Activated T-helper 1 cell treated with anti-CD3 and anti-CD28 coated beads, Interleukin-12 subunit alpha, Interleukin-12 subunit beta, Interleukin-2, Interleukin-4 antibody, amounts not matched to agents 30 ng/mL and 10 ng/mL and 1 ng/mL, durations not matched to agents 14 hours and 24 hours and 36 hours (primary cell): ENCODE measurements around the gene DEDD. TPM values are rescaled to one million over a fixed set of nuclear protein-coding genes. Genes with fewer than 3 reads are reported as not detected.
A peak's percentile ranks its signal among the peaks of the same experiment; 100 is the strongest.

Experiments
- DNase-seq: peaks from one replicate; pipeline ENCODE4 v3.0.0; 2021; ENCODE audit warnings: low spot score
- H3K27ac Mint-ChIP-seq: one replicate; pipeline ENCODE4 v1.8.0; 2021; ENCODE audit warnings: mild to moderate bottlenecking, mixed read lengths
- H3K27me3 Mint-ChIP-seq: one replicate; pipeline ENCODE4 v1.8.0; 2022; ENCODE audit warnings: mild to moderate bottlenecking, moderate library complexity, mixed read lengths; ENCODE audit not compliant: insufficient read depth
- H3K36me3 Mint-ChIP-seq: one replicate; pipeline ENCODE4 v1.8.0; 2021; ENCODE audit warnings: low read depth, mixed read lengths
- H3K4me1 Mint-ChIP-seq: one replicate; pipeline ENCODE4 v1.8.0; 2021; ENCODE audit warnings: low read depth, mixed read lengths
- H3K4me3 Mint-ChIP-seq: one replicate; pipeline ENCODE4 v1.8.0; 2021; ENCODE audit warnings: mild to moderate bottlenecking, moderate library complexity, mixed read lengths
- H3K9me3 Mint-ChIP-seq: one replicate; pipeline ENCODE4 v1.8.0; 2021; ENCODE audit warnings: mixed read lengths
- intact Hi-C: fragments of 100-400 bp; cut with micrococcal nuclease; formaldehyde crosslinking; loops from one replicate; pipeline ENCODE4 v1.15.1; 2024
- total RNA-seq: library from RNA; stranded (reverse); gene quantifications from 2 replicates; pipeline ENCODE4 v1.2.3, GENCODE V29; 2022

Gene DEDD
- total RNA-seq, 1 donor from 2014 or later: 44.5 TPM

DNA sequence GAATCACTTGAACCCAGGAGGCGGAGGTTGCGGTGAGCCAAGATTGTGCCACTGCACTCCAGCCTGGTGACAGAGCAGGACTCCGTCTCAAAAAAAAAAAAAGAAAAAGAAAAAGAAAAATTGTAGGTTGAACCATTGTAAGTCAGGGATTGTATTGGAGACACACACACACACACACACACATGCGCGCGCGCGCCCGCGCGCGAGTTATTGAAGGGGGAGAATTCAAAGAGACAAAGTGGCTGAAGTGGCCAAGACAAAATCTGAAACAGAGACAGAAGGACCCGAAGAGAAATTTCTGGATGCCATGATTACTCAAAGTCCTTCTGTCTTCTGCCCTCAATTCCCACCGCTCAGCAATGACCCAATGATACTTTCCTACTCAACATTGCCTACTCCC lies 38.0 kb downstream of the DEDD start:
- H3K4me1 Mint-ChIP-seq: peaks cover 71% of the 10 kb centered on the region
- DNase-seq: no peak
- H3K27ac Mint-ChIP-seq: no peak overlapping the region
- H3K9me3 Mint-ChIP-seq: no peaks in the 10 kb centered on the region
- no peak overlapping the region for H3K4me3 Mint-ChIP-seq
- intact Hi-C loops: no loop called here
- H3K27me3 Mint-ChIP-seq: peaks cover 2% of the 10 kb centered on the region
- H3K36me3 Mint-ChIP-seq: peaks cover 6% of the 10 kb centered on the region

DNA sequence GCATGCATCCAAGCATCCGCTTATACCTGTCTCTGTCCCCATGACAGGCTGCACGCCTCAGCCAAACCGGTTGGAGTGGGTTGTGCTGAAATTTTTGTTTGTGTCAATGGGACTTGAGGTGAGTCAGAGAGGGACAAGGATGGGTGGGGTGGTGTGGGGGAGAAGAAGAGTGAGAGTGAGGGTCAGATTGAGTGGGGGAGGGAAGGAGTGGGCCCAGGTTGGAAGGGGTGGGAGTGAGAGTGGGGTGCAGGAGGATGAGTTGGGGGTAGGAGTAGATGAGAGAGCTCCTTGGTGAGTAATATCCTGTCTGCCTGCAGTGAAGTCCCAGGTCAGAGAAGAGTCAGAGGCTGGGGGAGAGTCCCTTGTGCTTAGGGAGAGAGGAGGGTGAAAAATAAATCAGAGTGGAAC lies 39.8 kb downstream of the DEDD start:
- peaks cover 2% of the 10 kb centered on the region for H3K27me3 Mint-ChIP-seq
- DNase-seq: no peak
- peaks cover 61% of the 10 kb centered on the region for H3K4me1 Mint-ChIP-seq
- intact Hi-C loops: no loop called here
- H3K27ac Mint-ChIP-seq: peak overlapping the region; percentile 88
- peaks cover 2% of the 10 kb centered on the region for H3K36me3 Mint-ChIP-seq
- peak overlapping the region; percentile 17 for H3K4me3 Mint-ChIP-seq
- no peaks in the 10 kb centered on the region for H3K9me3 Mint-ChIP-seq

DNA sequence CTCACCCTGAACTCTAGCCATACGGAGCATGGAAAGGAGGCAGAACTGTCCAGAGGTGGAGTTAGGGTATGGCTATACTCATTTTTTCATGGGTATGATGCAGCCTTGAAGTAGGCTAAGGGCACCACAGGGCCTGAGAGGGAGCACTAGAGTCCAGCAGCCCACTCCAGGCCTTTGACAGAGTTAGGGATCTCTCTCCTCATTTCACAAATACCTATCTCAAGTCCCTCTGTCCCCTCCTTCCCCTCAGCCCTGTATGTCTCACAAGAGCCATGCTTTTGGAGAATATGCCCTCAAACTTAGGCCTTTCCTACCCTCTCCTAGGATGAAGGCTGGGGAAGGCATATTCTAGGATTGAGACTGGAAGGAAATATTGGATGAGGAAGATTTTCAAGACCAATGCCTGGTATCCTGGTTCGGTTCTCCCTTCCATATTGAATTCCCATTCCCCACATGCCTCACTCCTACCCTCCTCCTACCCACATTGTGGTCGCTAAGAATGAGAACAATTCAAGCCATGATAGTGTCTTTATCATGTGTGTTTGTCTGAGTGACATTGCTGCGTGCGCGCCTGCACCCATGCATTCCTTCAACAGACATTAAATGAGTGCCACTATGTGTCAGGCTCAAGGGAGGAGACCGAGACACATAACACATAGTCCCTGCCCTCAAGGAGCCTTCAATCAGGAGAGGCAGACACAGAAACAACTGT lies 40.5 kb downstream of the DEDD start:
- Mint-ChIP-seq H3K27me3 (peaks cover 2% of the 10 kb centered on the region), H3K4me3 (no peak overlapping the region), H3K36me3 (peaks cover 2% of the 10 kb centered on the region), H3K4me1 (peaks cover 58% of the 10 kb centered on the region), H3K27ac (peak overlapping the region; percentile 88), H3K9me3 (no peaks in the 10 kb centered on the region)
- no peak for DNase-seq
- intact Hi-C loops: no loop called here

DNA sequence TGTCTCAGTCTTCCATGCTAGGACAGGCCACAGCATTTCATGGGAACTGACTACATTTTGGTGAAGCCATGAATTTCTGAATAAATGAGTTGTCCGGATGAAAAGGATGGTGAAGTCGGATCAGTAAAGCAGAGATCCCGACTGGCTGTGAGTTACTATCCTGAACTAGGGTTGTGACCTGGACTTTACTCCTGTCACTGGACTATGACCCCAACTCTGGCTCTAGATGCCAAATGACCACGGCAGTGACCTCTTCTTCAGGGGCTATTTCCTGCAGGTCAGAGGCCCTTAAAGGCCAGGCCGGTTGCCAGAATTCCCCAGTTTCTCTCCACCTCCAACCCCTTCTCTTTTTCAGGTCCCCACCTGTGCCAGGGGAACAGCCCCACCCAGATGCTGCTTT lies 41.4 kb downstream of the DEDD start:
- Mint-ChIP-seq H3K9me3 (no peaks in the 10 kb centered on the region), H3K4me1 (peaks cover 50% of the 10 kb centered on the region), H3K36me3 (peaks cover 2% of the 10 kb centered on the region), H3K27ac (no peak overlapping the region), H3K27me3 (peaks cover 2% of the 10 kb centered on the region), H3K4me3 (no peak overlapping the region)
- DNase-seq: no peak
- intact Hi-C loops: no loop called here

DNA sequence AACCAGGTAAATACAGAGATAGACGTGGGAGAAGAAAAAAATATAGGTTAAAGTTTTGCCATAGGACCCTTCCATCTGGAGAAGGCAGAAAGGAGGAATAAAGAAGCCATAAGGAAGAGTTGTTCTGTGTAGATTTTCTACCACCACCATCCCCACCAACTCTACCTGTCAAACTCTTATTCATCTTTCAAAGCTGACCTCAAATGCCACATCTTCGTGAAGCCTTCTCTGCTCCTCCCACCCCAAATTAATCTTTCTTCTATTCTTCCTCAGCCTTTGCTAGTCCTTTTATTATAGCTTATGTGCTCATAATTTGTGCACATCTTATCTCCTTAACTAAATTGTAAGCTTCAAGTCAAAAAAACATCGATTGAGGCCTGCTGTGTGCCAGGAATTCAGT lies 41.9 kb downstream of the DEDD start:
- intact Hi-C loops: no loop called here
- Mint-ChIP-seq H3K27me3 (peaks cover 2% of the 10 kb centered on the region), H3K9me3 (no peaks in the 10 kb centered on the region), H3K27ac (no peak overlapping the region), H3K4me3 (no peak overlapping the region), H3K4me1 (peaks cover 48% of the 10 kb centered on the region), H3K36me3 (peaks cover 2% of the 10 kb centered on the region)
- no peak for DNase-seq

DNA sequence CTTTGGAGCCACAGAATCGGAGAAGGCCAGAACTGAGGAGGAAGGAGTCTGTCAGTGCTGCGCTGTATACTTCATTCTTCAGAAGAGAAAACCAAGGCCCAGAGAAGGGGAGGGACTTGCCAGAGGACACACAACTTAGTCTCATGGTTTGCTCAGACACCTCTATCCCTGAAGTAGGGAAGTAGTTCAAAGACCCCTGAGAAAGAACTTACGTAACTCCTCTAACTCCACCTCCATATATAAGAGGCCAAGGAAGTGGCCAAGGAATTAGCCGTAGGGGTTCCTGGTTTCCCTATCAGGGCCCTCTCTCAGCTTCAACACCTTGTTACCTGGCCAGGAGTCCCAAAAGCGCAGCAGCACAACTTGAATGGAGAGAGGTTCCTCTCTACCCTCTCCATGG lies 42.5 kb downstream of the DEDD start:
- no peaks in the 10 kb centered on the region for H3K9me3 Mint-ChIP-seq
- peaks cover 2% of the 10 kb centered on the region for H3K36me3 Mint-ChIP-seq
- intact Hi-C loops: no loop called here
- peaks cover 2% of the 10 kb centered on the region for H3K27me3 Mint-ChIP-seq
- H3K27ac Mint-ChIP-seq: no peak overlapping the region
- H3K4me1 Mint-ChIP-seq: peaks cover 45% of the 10 kb centered on the region
- no peak for DNase-seq
- no peak overlapping the region for H3K4me3 Mint-ChIP-seq

- no peak for DNase-seq
- no peaks in the 10 kb centered on the region for H3K9me3 Mint-ChIP-seq
- peaks cover 42% of the 10 kb centered on the region for H3K4me1 Mint-ChIP-seq
- H3K27ac Mint-ChIP-seq: no peak within 1 kb of the TSS
- H3K27me3 Mint-ChIP-seq: peaks cover 2% of the 10 kb centered on the region
- no peaks in the 10 kb centered on the region for H3K36me3 Mint-ChIP-seq
- H3K4me3 Mint-ChIP-seq: no peak within 1 kb of the TSS
- intact Hi-C loops: no loop called here
Observed at GRCh38 chr1:161089251-161089924, 43.1 kb downstream of the DEDD start, which contains the start of gene NECTIN4. TSS of gene NECTIN4 (minus strand) at chr1:161089558. CDS start at chr1:161089296, 262 bp downstream.

DNA sequence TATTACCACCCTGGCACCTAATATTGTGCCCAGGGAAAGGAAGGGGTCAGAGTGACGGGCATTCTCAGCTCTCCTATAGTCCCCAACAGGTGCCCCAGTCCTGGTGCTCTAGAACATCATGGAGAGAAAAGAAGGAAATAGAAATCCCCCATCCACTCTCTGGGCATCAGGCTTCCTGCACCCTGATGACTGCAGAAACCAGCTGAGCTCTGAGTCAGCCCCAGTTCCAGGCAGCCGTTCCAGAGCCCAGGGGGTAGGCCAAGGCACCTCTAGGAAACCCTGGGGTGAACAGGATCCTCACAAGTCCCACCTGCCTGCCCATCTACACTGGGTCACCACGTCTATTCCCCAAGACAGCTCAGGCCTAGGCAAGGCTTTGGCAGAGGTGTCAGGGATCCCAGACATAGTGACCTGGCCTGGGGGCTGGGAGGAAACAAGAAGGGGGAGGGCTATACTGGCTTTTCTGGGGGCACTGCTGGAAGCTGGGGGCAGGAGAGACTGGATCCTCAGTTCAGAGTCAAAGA lies 43.8 kb downstream of the DEDD start:
- Mint-ChIP-seq H3K4me1 (peaks cover 40% of the 10 kb centered on the region), H3K36me3 (no peaks in the 10 kb centered on the region), H3K4me3 (no peak overlapping the region), H3K27ac (no peak overlapping the region), H3K9me3 (no peaks in the 10 kb centered on the region), H3K27me3 (no peaks in the 10 kb centered on the region)
- intact Hi-C loops: no loop called here
- no peak for DNase-seq

DNA sequence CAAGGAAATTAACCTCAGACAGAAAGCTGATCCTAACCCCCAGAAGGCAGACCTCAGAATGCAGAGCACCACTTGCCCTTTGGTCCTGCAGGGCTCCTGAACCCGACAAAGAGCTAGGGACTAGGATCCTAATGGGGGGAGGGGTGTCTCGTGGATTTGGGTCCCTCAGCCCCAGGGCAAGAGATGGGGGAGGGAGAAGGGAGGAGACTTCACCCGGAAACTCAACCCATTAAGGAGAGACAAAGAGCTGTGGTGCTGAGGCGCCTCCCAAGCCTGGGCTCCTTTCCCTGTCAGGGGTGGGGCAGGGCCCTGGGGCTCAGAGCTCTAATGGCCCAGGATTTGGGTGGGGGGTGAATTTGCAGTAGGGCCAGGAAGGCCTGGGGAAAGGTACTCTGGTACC lies 46.0 kb downstream of the DEDD start:
- H3K4me1 Mint-ChIP-seq: peaks cover 18% of the 10 kb centered on the region
- no peaks in the 10 kb centered on the region for H3K36me3 Mint-ChIP-seq
- H3K9me3 Mint-ChIP-seq: no peaks in the 10 kb centered on the region
- no peak overlapping the region for H3K4me3 Mint-ChIP-seq
- DNase-seq: no peak
- H3K27me3 Mint-ChIP-seq: no peaks in the 10 kb centered on the region
- intact Hi-C loops: no loop called here
- no peak overlapping the region for H3K27ac Mint-ChIP-seq

DNA sequence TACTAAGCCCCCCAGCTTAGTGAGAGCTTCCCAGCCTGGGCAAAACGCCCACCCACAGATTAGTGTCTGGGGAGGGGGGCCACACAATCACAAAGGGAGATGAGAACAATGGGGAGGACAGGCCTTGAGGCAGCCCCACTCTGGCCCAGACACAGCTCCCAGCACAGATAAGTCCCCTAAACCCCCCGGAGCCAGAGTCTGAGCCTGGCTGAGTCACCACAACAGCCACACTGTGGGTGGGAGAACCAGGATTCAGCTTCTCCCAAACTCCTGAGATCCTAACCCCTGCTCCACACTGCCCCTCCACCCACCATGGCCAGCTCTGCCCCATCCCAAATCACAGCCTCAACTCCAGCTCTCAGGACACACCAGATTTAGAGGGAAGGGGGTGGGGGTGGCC lies 47.3 kb downstream of the DEDD start:
- no peaks in the 10 kb centered on the region for H3K9me3 Mint-ChIP-seq
- H3K4me3 Mint-ChIP-seq: no peak overlapping the region
- H3K27ac Mint-ChIP-seq: no peak overlapping the region
- H3K4me1 Mint-ChIP-seq: peaks cover 13% of the 10 kb centered on the region
- intact Hi-C loops: no loop called here
- no peaks in the 10 kb centered on the region for H3K36me3 Mint-ChIP-seq
- DNase-seq: no peak
- H3K27me3 Mint-ChIP-seq: no peaks in the 10 kb centered on the region

DNA sequence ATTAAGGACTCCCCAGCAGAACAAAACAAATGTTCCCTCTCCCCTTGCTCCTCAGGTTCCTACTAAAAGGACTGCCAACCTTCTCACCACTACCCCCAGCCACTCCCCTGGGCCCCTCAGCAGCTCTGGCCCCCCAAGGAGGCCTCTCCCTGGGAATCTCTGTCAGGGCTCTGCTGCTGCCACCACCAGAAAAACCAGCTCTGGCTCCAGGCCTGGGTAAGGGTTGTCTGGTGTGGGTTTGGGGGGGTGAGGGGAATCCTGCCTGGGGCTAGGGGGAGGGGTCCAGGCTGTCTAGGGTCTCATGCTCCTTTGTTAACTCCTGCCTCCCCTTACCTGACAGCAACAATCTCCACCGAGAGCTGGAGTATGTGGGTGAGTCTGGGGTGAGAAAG lies 47.9 kb downstream of the DEDD start:
- H3K27me3 Mint-ChIP-seq: no peaks in the 10 kb centered on the region
- H3K27ac Mint-ChIP-seq: no peak overlapping the region
- intact Hi-C loops: no loop called here
- H3K4me3 Mint-ChIP-seq: no peak overlapping the region
- peaks cover 13% of the 10 kb centered on the region for H3K4me1 Mint-ChIP-seq
- H3K9me3 Mint-ChIP-seq: no peaks in the 10 kb centered on the region
- H3K36me3 Mint-ChIP-seq: no peaks in the 10 kb centered on the region
- no peak for DNase-seq

GRCh38 chr1:161083748-161084596 lies 48.5 kb downstream of the DEDD start:
- Mint-ChIP-seq H3K4me3 (no peak overlapping the region), H3K4me1 (peaks cover 13% of the 10 kb centered on the region), H3K9me3 (no peaks in the 10 kb centered on the region), H3K36me3 (no peaks in the 10 kb centered on the region), H3K27me3 (no peaks in the 10 kb centered on the region), H3K27ac (no peak overlapping the region)
- no peak for DNase-seq
- intact Hi-C loops: no loop called here
